WTC11 (cell line): ENCODE data around the gene IDH3A.

Experiments
- CREM ChIP-seq: sonication (generic); formaldehyde crosslinking; IDR thresholded peaks from 2 replicates; pipeline ENCODE4 v1.8.1; 2022; ENCODE audit warnings: mild to moderate bottlenecking, missing genetic modification reagents, moderate library complexity
- FOXP1 ChIP-seq: sonication (generic); formaldehyde crosslinking; IDR thresholded peaks from 2 replicates; pipeline ENCODE4 v1.8.0; 2022; ENCODE audit warnings: missing genetic modification reagents, mild to moderate bottlenecking, moderate library complexity, borderline replicate concordance
- NFATC4 ChIP-seq: fragments of 250-450 bp; sonication (Bioruptor Pico); IDR thresholded peaks from 2 replicates; pipeline ENCODE4 v1.9.0; 2021; ENCODE audit warnings: mild to moderate bottlenecking
- ZNF138 ChIP-seq: sonication (generic); formaldehyde crosslinking; conservative IDR thresholded peaks from 2 replicates; pipeline ENCODE4 v1.8.1; 2022; ENCODE audit warnings: mild to moderate bottlenecking, moderate library complexity, missing genetic modification reagents
- ZNF219 ChIP-seq: sonication (generic); formaldehyde crosslinking; IDR thresholded peaks from 2 replicates; pipeline ENCODE4 v1.8.0; 2023; ENCODE audit warnings: missing genetic modification reagents, mild to moderate bottlenecking, borderline replicate concordance
- TF ChIP-seq, protein P1 (sequence below): fragments of 200-600 bp; IDR thresholded peaks from 2 replicates; pipeline ENCODE4 v1.8.0; 2022; ENCODE audit warnings: antibody characterized with exemption
- TF ChIP-seq, protein P2 (sequence below): sonication (generic); formaldehyde crosslinking; IDR thresholded peaks from 2 replicates; pipeline ENCODE4 v1.8.1; 2022; ENCODE audit warnings: low read depth, mild to moderate bottlenecking, moderate library complexity, missing genetic modification reagents, borderline replicate concordance

DNA sequence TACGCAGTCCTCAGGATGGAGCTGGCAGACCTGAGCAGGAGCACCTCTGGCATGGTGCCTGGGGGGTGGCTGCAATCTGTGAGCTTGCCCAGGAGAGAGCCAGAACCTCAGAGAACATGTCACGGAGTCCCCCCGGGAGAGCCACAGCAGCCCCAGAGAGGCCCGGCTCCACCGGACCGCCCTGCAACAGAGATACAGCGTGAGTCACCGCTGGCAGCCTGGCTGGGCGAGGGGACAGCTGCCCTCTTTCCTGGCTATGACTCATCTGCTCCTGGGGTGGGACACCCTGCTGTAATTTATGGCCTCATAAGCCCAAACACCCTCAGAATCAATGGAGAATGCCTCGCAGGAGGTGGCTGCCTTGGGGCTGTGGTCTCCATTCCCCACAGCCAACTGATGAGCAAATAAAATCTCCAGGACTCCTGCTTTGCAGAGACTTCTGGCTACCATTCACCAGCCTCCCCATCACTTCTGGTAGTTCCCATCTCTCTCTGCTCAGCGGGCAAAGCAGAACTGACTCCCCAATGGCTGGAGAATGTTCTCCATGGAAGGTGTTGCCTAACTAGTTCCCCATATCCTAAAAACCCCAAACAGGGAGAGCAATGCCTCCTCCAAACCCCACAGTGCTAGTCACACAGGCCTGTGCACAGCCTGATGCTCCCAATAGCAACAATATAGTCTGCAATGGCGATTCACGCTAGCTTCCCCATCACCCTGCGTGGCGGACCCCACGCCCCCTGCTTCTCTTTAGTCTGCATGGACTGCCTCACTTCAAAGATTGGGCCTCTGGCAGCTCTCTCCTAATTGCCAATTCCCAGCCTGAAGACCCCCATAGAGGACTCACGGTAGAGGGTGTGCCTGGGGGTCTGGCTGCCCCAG lies 63.6 kb downstream of the IDH3A start:
- TF ChIP-seq CREM (no peak), ZNF219 (CRISPR knock-in tag) (no peak), ZNF138 (no peak), FOXP1 (CRISPR knock-in tag) (no peak), NFATC4 (CRISPR knock-in tag) (no peak)
- TF ChIP-seq, protein P1, sequence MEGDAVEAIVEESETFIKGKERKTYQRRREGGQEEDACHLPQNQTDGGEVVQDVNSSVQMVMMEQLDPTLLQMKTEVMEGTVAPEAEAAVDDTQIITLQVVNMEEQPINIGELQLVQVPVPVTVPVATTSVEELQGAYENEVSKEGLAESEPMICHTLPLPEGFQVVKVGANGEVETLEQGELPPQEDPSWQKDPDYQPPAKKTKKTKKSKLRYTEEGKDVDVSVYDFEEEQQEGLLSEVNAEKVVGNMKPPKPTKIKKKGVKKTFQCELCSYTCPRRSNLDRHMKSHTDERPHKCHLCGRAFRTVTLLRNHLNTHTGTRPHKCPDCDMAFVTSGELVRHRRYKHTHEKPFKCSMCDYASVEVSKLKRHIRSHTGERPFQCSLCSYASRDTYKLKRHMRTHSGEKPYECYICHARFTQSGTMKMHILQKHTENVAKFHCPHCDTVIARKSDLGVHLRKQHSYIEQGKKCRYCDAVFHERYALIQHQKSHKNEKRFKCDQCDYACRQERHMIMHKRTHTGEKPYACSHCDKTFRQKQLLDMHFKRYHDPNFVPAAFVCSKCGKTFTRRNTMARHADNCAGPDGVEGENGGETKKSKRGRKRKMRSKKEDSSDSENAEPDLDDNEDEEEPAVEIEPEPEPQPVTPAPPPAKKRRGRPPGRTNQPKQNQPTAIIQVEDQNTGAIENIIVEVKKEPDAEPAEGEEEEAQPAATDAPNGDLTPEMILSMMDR: no peak
- TF ChIP-seq, protein P2, sequence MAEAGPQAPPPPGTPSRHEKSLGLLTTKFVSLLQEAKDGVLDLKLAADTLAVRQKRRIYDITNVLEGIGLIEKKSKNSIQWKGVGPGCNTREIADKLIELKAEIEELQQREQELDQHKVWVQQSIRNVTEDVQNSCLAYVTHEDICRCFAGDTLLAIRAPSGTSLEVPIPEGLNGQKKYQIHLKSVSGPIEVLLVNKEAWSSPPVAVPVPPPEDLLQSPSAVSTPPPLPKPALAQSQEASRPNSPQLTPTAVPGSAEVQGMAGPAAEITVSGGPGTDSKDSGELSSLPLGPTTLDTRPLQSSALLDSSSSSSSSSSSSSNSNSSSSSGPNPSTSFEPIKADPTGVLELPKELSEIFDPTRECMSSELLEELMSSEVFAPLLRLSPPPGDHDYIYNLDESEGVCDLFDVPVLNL: no peak
